GM23338 (cell line): ENCODE measurements around the gene OR2A5. TPM values are rescaled to one million over a fixed set of nuclear protein-coding genes. Genes with fewer than 3 reads are reported as not detected.
"Not testable (repeated sequence)": the region's sequence is repeated elsewhere in the genome, so short reads cannot be mapped to it uniquely, and the experiment has no call there.

Source experiments
- ATAC-seq: fragments of 200-7000 bp; cut with Tn5 transposase; 3 replicates; pipeline ENCODE4 v1.9.1; 2020
- DNase-seq: peaks from one replicate; pipeline ENCODE4 v3.0.0-alpha.2; 2015; ENCODE audit warnings: low spot score
- H2AFZ ChIP-seq: fragments of 200-600 bp; sonication (generic); 2 replicates; pipeline ENCODE4 v1.8.0; 2016; ENCODE audit warnings: antibody characterized with exemption, mild to moderate bottlenecking, moderate library complexity
- H3F3A ChIP-seq: fragments of 200-600 bp; sonication (generic); replicated peaks from 2 replicates; pipeline ENCODE4 v1.8.0; 2017; ENCODE audit warnings: antibody characterized with exemption, mixed run types, low read depth
- H3K27ac ChIP-seq: fragments of 200-600 bp; sonication (generic); 2 replicates; pipeline ENCODE4 v1.6.1; 2016; ENCODE audit warnings: low read depth
- H3K27me3 ChIP-seq: fragments of 200-600 bp; sonication (generic); 2 replicates; pipeline ENCODE4 v1.8.0; 2016; ENCODE audit warnings: mild to moderate bottlenecking, mixed run types, moderate library complexity; ENCODE audit not compliant: insufficient read depth
- H3K36me3 ChIP-seq: fragments of 200-600 bp; sonication (generic); 2 replicates; pipeline ENCODE4 v1.8.0; 2016; ENCODE audit warnings: mild to moderate bottlenecking; ENCODE audit not compliant: insufficient read depth
- H3K4me1 ChIP-seq: fragments of 200-600 bp; sonication (generic); 2 replicates; pipeline ENCODE4 v1.8.0; 2016; ENCODE audit warnings: mild to moderate bottlenecking, moderate library complexity; ENCODE audit not compliant: insufficient read depth
- H3K4me2 ChIP-seq: fragments of 200-600 bp; sonication (generic); 2 replicates; pipeline ENCODE4 v1.7.1; 2017; ENCODE audit warnings: mixed run types
- H3K4me3 ChIP-seq: fragments of 200-600 bp; sonication (generic); 2 replicates; pipeline ENCODE4 v1.6.1; 2016; ENCODE audit warnings: mixed run types
- H3K79me2 ChIP-seq: fragments of 200-600 bp; sonication (generic); replicated peaks from 2 replicates; pipeline ENCODE4 v1.8.0; 2017; ENCODE audit warnings: mild to moderate bottlenecking; ENCODE audit not compliant: insufficient read depth
- H3K9me2 ChIP-seq: fragments of 200-600 bp; sonication (generic); 2 replicates; pipeline ENCODE4 v1.8.0; 2017; ENCODE audit not compliant: insufficient read depth
- H4K20me1 ChIP-seq: fragments of 200-600 bp; sonication (generic); replicated peaks from 2 replicates; pipeline ENCODE4 v1.8.0; 2017; ENCODE audit warnings: mild to moderate bottlenecking; ENCODE audit not compliant: insufficient read depth
- H3K27ac Mint-ChIP-seq: 2 replicates; pipeline ENCODE4 v1.8.0; 2020; ENCODE audit warnings: inconsistent platforms, mild to moderate bottlenecking, moderate library complexity, mixed read lengths
- H3K27me3 Mint-ChIP-seq: 3 replicates; pipeline ENCODE4 v1.8.0; 2022; ENCODE audit warnings: low read depth, mild to moderate bottlenecking, moderate library complexity, mixed read lengths, inconsistent platforms; ENCODE audit not compliant: insufficient read depth, poor library complexity
- H3K36me3 Mint-ChIP-seq: 3 replicates; pipeline ENCODE4 v1.8.0; 2021; ENCODE audit warnings: low read depth, mild to moderate bottlenecking, inconsistent platforms, moderate library complexity, mixed read lengths
- H3K4me1 Mint-ChIP-seq: 3 replicates; pipeline ENCODE4 v1.8.0; 2020; ENCODE audit warnings: mild to moderate bottlenecking, inconsistent platforms, mixed read lengths
- H3K4me3 Mint-ChIP-seq: 3 replicates; pipeline ENCODE4 v1.8.0; 2021; ENCODE audit warnings: moderate library complexity, mild to moderate bottlenecking, inconsistent platforms, mixed read lengths
- H3K9me3 Mint-ChIP-seq: 3 replicates; pipeline ENCODE4 v1.8.0; 2020; ENCODE audit warnings: moderate library complexity, mild to moderate bottlenecking, inconsistent platforms, mixed read lengths
- EZH2 ChIP-seq: fragments of 200-600 bp; sonication (generic); IDR thresholded peaks from one replicate; pipeline ENCODE4 v1.8.0; 2017; ENCODE audit warnings: antibody characterized with exemption, mild to moderate bottlenecking, low read depth; ENCODE audit not compliant: unreplicated experiment
- JUNB ChIP-seq: IDR thresholded peaks from one replicate; pipeline ENCODE4 v1.6.1; 2016; ENCODE audit warnings: antibody characterized with exemption; ENCODE audit not compliant: unreplicated experiment
- NANOG ChIP-seq: IDR thresholded peaks from 2 replicates; pipeline ENCODE4 v1.6.1; 2016; ENCODE audit warnings: antibody characterized with exemption, borderline replicate concordance
- POLR2AphosphoS5 ChIP-seq: IDR thresholded peaks from 2 replicates; pipeline ENCODE4 v1.6.1; 2016; ENCODE audit warnings: antibody characterized with exemption, low read depth
- polyA plus RNA-seq: library from polyadenylated mRNA; unstranded; fragments of >200 nt; fragmentation: Nextera tagmentation; extraction: Ambion mirVana; gene quantifications from 2 replicates; pipeline ENCODE4 v1.2.1, GENCODE V29; 2016
- total RNA-seq: library from RNA; depleted of rRNA; stranded (reverse); fragments of >200 nt; shearing (Covaris generic); gene quantifications from 2 replicates; pipeline ENCODE4 v1.2.3, GENCODE V29; 2014
- TF ChIP-seq, protein P1 (sequence below), 2 experiments: fragments of 200-600 bp in 1 of 2; sonication (generic) in 1 of 2; conservative IDR thresholded peaks; 2 replicates each; pipeline versions ENCODE4 v1.5.1 to v1.6.1; 2016 to 2017; ENCODE audit warnings: antibody characterized with exemption in 2 of 2, low read depth in 2 of 2, mild to moderate bottlenecking in 2 of 2, moderate library complexity in 1 of 2
- TF ChIP-seq, protein P2 (sequence below): IDR thresholded peaks from 2 replicates; pipeline ENCODE4 v1.6.1; 2016; ENCODE audit warnings: antibody characterized with exemption
- TF ChIP-seq, protein P3 (sequence below): fragments of 250-450 bp; sonication (Bioruptor Pico); IDR thresholded peaks from 2 replicates; pipeline ENCODE4 v1.5.0; 2020; ENCODE audit warnings: mild to moderate bottlenecking, moderate library complexity

The OR2A5 gene
- total and polyA plus RNA-seq, 2 experiments from 2014 or later: not detected

DNA sequence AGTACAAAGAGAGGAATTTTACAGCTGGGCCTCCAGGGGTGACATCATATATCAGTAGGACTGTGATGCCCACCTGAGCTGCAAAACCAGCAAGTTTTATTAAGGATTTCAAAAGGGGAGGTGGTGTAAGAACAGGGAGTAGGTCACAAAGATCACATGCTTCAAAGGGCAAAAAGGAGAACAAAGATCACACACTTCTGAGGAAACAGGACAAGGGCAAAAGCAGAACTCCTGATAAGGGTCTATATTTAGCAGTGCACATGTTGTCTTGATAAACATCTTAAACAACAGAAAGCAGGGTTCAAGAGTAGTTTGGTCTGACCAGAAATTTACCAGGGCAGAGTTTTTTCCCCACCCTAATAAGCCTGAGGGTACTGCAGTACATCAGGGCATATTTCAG, 38.7 kb upstream of the OR2A5 start:
- H4K20me1 ChIP-seq, H3K4me1 ChIP-seq, H3K27ac Mint-ChIP-seq, ATAC-seq, H3K4me1 Mint-ChIP-seq, H3K4me3 ChIP-seq, H3K27ac ChIP-seq, DNase-seq, H3K9me2 ChIP-seq, H3K27me3 Mint-ChIP-seq, H3K79me2 ChIP-seq, H3K4me2 ChIP-seq, H3K4me3 Mint-ChIP-seq, H3K36me3 ChIP-seq, H3F3A ChIP-seq, H3K27me3 ChIP-seq, H2AFZ ChIP-seq: not testable (repeated sequence)
- Mint-ChIP-seq H3K9me3 (peaks cover 38% of the 10 kb centered on the region), H3K36me3 (peaks cover 20% of the 10 kb centered on the region; the same call in 2 of the 3 replicates)

DNA sequence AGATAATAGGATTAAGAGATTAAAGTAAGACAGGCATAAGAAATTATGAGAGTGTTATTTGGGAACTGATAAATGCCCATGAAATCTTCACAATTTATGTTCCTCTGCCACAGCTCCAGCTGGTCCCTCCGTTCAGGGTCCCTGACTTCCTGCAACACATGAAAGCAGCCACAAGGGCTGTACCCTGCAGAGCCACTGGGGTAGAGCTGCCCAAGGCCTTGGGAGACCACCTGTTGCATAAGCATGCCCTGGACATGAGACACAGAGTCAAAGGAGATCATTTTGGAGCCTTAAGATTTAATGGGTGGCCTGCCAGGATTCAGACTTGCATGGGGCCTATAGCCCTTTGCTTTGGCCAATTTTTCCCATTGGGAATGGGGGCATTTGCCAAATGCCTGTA, 37.9 kb upstream of the OR2A5 start:
- H3K27me3 ChIP-seq, H3K4me2 ChIP-seq, H3K9me2 ChIP-seq, H3K4me3 Mint-ChIP-seq, H3K4me3 ChIP-seq, H3F3A ChIP-seq, H3K79me2 ChIP-seq, ATAC-seq, H2AFZ ChIP-seq, H3K27me3 Mint-ChIP-seq, H3K36me3 ChIP-seq, DNase-seq, H3K4me1 Mint-ChIP-seq, H4K20me1 ChIP-seq, H3K4me1 ChIP-seq, H3K27ac ChIP-seq, H3K27ac Mint-ChIP-seq: not testable (repeated sequence)
- H3K9me3 Mint-ChIP-seq: peaks cover 40% of the 10 kb centered on the region
- H3K36me3 Mint-ChIP-seq: peaks cover 20% of the 10 kb centered on the region; the same call in 2 of the 3 replicates

DNA sequence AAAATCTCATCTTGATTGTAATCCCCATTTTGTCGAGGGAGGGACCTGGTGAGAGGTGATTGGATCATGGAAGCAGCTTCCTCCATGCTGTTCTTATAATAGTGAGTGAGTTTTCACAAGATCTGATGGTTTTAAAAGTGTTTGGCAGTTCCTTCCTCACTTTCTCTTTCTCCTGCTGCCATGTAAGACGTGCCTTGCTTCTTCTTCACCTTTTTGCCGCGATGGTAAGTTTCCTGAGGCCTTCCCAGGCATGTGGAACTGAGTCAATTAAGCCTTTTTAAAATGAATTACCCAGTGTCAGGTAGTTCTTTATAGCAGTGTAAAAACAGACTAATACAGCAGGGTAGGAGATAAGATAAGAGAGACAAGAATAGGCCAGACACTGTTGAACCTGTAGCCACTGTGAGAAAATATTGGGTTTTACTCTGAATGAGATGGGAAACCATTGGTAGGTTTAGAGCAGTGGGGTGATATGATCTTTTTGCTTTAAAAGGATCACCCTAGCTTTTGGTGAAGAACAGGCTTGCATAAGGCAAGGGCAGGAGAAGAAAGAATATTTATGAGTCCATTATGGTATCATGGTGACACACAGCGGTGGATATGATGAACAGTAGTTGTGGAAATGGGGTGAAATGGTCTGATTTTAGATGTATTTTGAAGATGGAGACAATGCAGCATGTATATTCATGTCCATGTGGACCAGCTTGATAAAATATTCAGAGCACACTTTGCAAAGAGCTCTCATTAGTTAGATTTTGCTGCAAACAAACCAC, 37.1 kb upstream of the OR2A5 start:
- no peak overlapping the region for H3K27ac ChIP-seq
- no peak overlapping the region for H3K4me3 Mint-ChIP-seq
- no peak overlapping the region for H3K27ac Mint-ChIP-seq
- no peaks in the 10 kb centered on the region for H3K27me3 ChIP-seq
- peaks cover 40% of the 10 kb centered on the region for H3K9me3 Mint-ChIP-seq
- no peaks in the 10 kb centered on the region for H3K27me3 Mint-ChIP-seq
- no peaks in the 10 kb centered on the region for H3F3A ChIP-seq
- H3K4me1 Mint-ChIP-seq: no peaks in the 10 kb centered on the region
- H3K36me3 Mint-ChIP-seq: peaks cover 20% of the 10 kb centered on the region; the same call in 2 of the 3 replicates
- no peaks in the 10 kb centered on the region for H3K4me1 ChIP-seq
- H3K79me2 ChIP-seq: no peaks in the 10 kb centered on the region
- no peak overlapping the region for H3K4me3 ChIP-seq
- no peak overlapping the region for H2AFZ ChIP-seq
- peaks cover 4% of the 10 kb centered on the region for H3K36me3 ChIP-seq
- no peak overlapping the region for H3K4me2 ChIP-seq
- H4K20me1 ChIP-seq: no peaks in the 10 kb centered on the region
- ATAC-seq: no peak
- no peaks in the 10 kb centered on the region for H3K9me2 ChIP-seq
- no peak for DNase-seq
- TF ChIP-seq NANOG (no peak), JUNB (no peak), EZH2 (no peak), POLR2AphosphoS5 (no peak)
- TF ChIP-seq, protein P1, sequence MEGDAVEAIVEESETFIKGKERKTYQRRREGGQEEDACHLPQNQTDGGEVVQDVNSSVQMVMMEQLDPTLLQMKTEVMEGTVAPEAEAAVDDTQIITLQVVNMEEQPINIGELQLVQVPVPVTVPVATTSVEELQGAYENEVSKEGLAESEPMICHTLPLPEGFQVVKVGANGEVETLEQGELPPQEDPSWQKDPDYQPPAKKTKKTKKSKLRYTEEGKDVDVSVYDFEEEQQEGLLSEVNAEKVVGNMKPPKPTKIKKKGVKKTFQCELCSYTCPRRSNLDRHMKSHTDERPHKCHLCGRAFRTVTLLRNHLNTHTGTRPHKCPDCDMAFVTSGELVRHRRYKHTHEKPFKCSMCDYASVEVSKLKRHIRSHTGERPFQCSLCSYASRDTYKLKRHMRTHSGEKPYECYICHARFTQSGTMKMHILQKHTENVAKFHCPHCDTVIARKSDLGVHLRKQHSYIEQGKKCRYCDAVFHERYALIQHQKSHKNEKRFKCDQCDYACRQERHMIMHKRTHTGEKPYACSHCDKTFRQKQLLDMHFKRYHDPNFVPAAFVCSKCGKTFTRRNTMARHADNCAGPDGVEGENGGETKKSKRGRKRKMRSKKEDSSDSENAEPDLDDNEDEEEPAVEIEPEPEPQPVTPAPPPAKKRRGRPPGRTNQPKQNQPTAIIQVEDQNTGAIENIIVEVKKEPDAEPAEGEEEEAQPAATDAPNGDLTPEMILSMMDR (conservative IDR thresholded peaks at IDR 0.05; ENCODE audit: low read depth in 2 of 2): no peak
- TF ChIP-seq, protein P2, sequence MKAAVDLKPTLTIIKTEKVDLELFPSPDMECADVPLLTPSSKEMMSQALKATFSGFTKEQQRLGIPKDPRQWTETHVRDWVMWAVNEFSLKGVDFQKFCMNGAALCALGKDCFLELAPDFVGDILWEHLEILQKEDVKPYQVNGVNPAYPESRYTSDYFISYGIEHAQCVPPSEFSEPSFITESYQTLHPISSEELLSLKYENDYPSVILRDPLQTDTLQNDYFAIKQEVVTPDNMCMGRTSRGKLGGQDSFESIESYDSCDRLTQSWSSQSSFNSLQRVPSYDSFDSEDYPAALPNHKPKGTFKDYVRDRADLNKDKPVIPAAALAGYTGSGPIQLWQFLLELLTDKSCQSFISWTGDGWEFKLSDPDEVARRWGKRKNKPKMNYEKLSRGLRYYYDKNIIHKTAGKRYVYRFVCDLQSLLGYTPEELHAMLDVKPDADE: no peak
- TF ChIP-seq, protein P3, sequence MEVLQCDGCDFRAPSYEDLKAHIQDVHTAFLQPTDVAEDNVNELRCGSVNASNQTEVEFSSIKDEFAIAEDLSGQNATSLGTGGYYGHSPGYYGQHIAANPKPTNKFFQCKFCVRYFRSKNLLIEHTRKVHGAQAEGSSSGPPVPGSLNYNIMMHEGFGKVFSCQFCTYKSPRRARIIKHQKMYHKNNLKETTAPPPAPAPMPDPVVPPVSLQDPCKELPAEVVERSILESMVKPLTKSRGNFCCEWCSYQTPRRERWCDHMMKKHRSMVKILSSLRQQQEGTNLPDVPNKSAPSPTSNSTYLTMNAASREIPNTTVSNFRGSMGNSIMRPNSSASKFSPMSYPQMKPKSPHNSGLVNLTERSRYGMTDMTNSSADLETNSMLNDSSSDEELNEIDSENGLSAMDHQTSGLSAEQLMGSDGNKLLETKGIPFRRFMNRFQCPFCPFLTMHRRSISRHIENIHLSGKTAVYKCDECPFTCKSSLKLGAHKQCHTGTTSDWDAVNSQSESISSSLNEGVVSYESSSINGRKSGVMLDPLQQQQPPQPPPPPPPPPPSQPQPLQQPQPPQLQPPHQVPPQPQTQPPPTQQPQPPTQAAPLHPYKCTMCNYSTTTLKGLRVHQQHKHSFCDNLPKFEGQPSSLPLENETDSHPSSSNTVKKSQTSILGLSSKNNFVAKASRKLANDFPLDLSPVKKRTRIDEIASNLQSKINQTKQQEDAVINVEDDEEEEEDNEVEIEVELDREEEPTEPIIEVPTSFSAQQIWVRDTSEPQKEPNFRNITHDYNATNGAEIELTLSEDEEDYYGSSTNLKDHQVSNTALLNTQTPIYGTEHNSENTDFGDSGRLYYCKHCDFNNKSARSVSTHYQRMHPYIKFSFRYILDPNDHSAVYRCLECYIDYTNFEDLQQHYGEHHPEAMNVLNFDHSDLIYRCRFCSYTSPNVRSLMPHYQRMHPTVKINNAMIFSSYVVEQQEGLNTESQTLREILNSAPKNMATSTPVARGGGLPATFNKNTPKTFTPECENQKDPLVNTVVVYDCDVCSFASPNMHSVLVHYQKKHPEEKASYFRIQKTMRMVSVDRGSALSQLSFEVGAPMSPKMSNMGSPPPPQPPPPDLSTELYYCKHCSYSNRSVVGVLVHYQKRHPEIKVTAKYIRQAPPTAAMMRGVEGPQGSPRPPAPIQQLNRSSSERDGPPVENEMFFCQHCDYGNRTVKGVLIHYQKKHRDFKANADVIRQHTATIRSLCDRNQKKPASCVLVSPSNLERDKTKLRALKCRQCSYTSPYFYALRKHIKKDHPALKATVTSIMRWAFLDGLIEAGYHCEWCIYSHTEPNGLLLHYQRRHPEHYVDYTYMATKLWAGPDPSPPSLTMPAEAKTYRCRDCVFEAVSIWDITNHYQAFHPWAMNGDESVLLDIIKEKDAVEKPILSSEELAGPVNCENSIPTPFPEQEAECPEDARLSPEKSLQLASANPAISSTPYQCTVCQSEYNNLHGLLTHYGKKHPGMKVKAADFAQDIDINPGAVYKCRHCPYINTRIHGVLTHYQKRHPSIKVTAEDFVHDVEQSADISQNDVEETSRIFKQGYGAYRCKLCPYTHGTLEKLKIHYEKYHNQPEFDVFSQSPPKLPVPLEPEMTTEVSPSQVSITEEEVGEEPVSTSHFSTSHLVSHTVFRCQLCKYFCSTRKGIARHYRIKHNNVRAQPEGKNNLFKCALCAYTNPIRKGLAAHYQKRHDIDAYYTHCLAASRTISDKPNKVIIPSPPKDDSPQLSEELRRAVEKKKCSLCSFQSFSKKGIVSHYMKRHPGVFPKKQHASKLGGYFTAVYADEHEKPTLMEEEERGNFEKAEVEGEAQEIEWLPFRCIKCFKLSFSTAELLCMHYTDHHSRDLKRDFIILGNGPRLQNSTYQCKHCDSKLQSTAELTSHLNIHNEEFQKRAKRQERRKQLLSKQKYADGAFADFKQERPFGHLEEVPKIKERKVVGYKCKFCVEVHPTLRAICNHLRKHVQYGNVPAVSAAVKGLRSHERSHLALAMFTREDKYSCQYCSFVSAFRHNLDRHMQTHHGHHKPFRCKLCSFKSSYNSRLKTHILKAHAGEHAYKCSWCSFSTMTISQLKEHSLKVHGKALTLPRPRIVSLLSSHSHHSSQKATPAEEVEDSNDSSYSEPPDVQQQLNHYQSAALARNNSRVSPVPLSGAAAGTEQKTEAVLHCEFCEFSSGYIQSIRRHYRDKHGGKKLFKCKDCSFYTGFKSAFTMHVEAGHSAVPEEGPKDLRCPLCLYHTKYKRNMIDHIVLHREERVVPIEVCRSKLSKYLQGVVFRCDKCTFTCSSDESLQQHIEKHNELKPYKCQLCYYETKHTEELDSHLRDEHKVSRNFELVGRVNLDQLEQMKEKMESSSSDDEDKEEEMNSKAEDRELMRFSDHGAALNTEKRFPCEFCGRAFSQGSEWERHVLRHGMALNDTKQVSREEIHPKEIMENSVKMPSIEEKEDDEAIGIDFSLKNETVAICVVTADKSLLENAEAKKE (CRISPR knock-in tag): no peak
